GM21515 (cell line): Measurements from ENCODE around the gene RSRC1.
"Not testable (repeated sequence)": the region's sequence is repeated elsewhere in the genome, so short reads cannot be mapped to it uniquely, and the experiment has no call there.

Experiments used
- ATAC-seq: cut with Tn5 transposase; IDR thresholded peaks from one replicate; pipeline ENCODE4 v1.9.1; 2021; ENCODE audit not compliant: unreplicated experiment

RSRC1 gene

DNA sequence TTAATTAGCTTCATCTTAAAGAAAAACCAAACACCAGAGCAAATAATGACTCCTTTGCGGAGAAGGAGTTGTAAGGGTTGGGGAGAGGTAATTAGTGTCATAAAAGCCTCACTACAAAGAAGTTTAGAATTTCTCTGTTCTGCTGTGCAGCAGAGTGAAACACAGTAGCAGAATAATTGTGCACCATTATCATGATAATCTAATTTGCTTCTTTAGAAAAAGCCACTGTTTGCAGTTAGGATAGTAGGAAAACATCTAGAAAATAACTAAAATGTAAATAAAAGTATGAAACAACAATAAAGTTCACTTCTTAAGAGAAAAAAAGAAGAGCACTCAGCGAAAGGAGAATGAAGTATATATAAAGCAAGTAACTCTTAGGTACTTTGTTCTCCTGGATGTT, 9.2 kb upstream of the RSRC1 start:
- ATAC-seq = no peak

GRCh38 chr3:158101335-158102241, 8.3 kb upstream of the RSRC1 start:
- no peak for ATAC-seq

GRCh38 chr3:158102242-158103080, 7.4 kb upstream of the RSRC1 start:
- ATAC-seq = no peak

GRCh38 chr3:158103081-158103886, 6.6 kb upstream of the RSRC1 start:
- ATAC-seq = no peak

- ATAC-seq = no peak
Observed at GRCh38 chr3:158103887-158104327, 6.0 kb upstream of the RSRC1 start.

- no peak for ATAC-seq
Observed at GRCh38 chr3:158104431-158104921, 5.4 kb upstream of the RSRC1 start.

GRCh38 chr3:158105119-158105709, 4.7 kb upstream of the RSRC1 start:
- ATAC-seq = no peak

GRCh38 chr3:158105710-158106253, 4.1 kb upstream of the RSRC1 start:
- no peak for ATAC-seq

DNA sequence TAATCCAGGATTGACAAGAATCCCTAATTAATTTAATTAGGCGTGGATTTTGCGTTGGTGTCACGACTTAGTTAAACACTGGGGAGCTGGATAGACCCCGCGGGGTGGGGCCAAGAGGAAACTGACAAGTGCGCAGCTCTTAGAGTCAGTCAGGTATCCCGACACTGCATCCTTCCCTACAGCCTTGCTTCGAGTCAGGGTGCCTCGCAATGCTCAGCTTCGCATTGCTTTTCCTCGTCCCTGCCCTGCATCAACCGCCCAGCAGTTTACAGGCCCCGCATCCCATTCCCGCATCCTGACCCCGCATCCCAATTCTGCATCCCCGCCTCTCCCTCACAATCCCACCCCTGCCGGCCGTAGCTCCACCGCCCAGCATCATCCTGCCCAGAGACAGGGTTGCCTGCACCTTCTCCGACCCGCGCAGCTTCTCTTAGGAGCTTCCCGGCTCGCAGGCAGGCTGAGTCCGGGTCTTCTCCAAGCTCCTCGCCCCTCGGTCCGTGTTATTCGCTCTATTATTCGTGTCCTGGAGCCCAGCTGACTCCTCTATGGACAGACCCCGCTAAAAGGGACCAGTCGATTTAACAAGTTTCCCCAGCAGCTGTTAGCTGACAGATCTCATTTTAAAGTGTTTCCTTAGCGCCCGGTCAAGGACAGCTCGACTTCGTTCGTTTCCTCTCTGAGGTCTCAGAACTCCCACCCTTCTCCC, 3.0 kb upstream of the RSRC1 start:
- ATAC-seq = no peak

DNA sequence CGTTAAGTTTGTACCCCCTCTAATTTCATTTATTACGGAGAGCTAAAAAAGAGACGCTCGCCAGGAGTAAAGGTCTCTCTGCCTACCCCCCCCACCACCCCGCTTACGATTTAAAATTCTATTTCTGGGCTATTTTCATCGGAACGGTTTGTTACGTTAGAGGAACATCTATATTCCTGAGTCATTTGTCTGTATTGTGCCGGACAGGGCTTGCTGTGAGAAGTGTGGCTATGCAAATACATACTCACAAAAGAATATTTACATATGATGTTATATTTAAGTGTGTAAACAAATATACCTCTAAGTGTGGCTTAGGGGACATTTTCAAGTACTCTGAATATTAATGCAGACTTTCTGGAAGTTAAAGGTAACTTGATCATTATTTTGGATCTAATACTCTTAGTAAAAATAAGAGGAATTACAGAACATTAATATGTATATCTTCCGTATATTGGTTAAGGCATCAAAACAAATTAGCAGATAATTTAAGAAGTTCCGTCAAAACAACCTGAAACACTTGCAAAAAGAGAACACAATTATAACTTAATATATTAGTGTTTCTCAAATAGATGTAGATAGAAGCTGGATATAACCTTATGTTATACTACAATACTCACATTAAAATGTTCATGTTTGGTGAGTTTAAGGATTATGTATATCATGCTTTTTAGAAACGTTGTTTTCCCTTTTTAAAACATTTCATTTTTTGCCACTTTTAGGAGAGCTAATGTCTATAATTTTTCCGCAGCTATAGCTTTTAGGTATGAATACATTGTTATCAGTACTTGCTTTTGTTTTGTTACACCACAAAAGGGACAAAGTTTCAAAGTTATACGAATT, 2.1 kb upstream of the RSRC1 start:
- no peak for ATAC-seq

GRCh38 chr3:158108445-158108985, 1.4 kb upstream of the RSRC1 start:
- ATAC-seq = no peak

GRCh38 chr3:158109295-158109803, 540 bp upstream of the RSRC1 start:
- ATAC-seq = no peak

DNA sequence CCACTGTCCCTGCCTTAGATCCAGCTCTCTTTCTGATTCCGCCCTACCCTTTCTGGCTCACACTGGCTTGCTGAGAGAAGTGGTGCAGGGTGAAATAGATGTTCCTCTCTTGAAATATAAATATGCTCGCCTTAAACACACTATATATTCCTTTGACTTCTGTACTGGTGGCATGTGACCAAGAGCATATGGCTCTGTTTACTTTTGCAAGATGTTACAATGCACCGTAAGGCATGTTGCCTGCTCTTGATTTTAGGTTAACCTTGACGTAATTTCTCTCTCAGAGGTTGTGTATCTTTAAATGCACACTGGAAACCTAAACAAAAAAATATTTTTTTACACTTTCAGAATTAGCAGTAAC, 749 bp downstream of the RSRC1 start:
- ATAC-seq = peak; percentile 1

DNA sequence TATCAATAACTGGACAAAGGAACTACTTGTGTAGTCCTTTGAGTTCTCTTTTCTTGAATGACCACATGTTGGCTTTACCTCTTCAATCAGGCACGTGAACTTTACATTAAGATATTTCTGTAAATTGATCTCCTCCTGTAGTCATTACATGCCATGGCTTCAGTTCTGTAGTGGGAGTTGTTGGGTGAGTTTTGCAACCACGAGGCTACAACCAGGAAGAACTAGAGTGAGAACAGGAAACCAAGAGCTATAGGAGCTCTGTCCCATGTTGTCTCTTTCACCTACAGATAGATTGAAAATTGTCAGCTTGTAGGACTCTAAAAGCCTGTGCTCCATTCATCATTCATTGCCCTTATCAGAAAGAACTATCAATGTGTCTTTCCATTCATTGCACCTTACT, 2.0 kb downstream of the RSRC1 start:
- ATAC-seq = no peak

DNA sequence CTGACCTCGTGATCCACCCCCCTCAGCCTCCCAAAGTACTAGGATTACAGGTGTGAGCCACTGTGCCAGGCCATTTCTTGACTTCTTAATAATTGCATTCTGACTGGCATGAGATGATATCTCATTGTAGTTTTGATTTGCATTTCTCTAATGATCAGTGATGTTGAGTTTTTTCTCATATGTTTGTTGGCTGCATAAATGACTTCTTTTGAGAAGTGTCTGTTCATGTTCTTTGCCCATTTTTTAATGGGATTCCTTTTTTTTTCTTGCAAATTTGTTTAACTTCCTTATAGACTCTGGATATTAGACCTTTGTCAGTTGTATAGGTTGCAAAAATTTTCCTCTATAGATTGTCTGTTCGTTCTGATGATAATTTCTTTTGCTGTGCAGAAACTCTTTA, 3.7 kb downstream of the RSRC1 start:
- ATAC-seq = not testable (repeated sequence)

DNA sequence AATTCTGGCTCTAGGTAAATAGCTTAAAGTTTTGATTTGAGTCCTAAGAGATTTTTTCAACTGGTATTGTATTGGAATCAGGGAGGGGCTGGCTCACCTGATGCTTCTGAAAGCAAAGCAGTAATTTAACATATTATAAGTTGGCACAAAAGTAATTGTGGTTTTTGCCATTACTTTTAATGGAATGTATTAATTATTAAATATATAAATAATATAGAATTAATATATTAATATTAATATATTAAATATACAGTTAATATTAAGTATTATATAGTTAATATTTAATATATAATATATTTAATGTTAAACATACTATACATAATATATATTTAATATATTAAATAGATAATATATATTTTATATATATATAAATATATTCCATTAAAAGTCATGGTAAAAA, 10.4 kb downstream of the RSRC1 start:
- no peak for ATAC-seq

DNA sequence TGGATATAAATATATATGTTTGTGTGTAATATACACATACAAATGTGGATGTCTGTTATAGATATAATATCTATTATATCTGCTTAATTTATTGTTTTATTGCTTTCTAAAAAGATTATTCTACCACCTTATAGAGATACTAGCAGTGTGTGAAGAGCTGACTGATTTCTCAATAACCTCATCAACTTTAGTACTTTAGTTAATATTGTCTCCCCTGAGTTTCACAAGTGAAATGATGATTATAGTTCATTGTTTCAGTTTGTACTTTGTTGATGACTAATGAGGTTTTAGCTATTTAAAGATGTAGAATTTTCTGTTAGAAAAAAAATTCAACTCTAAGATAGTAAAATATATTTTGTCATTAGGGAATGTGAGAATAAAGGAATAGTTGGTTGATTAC, 11.4 kb downstream of the RSRC1 start:
- peak; percentile 64 for ATAC-seq

DNA sequence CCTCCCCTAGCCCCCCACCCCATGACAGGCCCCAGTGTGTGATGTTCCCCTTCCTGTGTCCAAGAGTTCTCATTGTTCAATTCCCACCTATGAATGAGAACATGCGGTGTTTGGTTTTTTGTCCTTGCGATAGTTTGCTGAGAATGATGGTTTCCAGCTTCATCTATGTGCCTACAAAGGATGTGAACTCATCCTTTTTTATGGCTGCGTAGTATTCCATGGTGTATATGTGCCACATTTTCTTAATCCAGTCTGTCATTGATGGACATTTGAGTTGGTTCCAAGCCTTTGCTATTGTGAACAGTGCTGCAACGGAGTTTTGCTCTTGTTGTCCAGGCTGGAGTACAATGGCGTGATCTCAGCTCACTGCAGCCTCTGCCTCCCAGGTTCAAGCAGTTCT, 12.8 kb downstream of the RSRC1 start:
- not testable (repeated sequence) for ATAC-seq
